ENCODE results near the gene CDK11A.
"Not testable (repeated sequence)": the region's sequence is repeated elsewhere in the genome, so short reads cannot be mapped to it uniquely, and the experiment has no call there.

CDK11A gene

GRCh38 chr1:1721201-1721600 is 3.0 kb downstream of the CDK11A start:
- no peak for DNase-seq

DNA sequence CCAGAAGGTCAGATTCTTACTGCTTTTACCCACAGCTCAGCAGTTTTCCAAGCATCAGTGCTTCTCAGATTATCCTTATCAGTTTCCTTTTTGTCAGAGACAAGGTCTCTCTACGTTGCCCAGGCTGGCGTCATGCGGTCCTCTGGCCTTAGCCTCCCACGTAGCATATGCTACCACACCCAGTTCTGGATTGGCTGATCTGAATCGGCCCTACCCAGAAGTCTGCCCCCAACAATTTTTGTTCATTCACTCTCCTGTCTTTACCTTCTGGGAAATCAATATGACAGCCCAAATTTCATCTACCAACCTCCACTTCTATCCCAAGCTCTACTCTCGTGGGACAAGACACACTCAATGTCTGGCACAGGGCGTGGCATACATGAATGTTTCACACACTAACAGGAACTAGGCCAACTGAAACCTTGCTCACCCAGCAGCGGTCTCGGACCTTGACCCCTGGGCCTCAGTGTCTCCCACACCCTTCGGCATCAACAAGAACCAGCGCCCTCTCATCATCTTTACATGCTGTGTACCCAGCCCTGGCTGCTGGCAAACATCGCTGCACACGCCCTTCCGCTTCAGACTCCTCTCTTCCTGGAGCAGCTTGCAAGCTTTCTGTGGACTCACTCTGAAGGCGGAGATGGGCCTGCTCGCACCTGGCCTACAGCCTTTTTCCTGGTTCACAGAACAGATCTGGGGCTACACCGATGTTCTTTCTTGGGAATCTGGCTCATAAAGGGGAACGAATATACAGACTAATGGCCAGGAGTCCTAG is 8.9 kb downstream of the CDK11A start:
- DNase-seq: not testable (repeated sequence)

GRCh38 chr1:1707897-1708296 is 16.3 kb downstream of the CDK11A start:
- not testable (repeated sequence) for DNase-seq

GRCh38 chr1:1707241-1707640 is 16.9 kb downstream of the CDK11A start:
- not testable (repeated sequence) for DNase-seq

DNA sequence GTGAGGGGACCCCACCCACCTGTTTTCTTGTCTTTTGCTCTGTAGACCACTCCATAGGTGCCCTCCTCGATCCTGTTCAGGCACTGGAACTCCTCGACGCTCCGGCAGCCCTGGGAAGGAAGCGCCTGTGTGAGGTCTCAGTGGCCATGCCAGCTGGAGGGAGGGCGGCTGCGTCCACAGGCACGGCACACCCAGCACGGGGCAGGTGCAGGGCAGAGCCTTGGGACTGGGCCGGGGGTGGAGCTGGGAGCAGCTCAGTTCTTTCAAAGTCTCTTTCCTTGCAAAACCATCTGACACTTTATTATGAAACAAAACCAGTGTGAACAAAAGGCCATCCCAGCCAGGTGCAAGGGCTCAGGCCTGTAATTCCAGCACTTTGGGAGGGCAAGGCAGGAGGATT is 18.5 kb downstream of the CDK11A start:
- DNase-seq: not testable (repeated sequence)

DNA sequence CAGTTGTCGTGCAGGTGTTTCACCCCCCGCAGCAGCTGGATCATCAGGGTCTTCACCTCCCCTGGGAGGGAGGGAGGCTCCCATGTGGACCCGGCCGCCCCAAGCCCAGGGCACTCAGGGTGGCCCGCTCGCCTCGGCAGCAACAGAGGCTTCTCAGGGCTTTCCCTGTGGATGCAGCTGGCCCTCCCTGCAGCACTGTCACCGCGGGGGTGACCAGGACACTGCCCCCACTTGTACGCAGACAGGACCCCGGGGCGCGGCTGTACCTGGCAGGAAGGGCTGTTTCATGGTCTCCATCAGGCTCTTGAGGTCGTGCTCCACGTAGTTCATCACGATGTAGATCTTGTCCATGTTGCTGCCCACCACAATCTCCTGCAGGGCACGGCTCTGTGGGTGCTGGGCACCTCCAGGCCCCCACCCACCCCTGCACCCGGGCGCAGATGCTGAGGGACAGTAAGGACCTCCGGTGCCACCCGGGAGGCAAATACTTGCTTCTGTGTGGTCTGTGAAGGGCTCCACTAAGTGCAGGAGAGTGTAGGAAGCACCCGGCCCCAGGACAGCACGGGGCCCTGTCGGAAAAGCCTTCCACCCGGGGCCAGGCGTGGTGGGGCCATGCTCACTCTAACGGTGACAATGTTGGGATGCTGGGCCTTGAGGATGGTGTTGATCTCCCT is 19.7 kb downstream of the CDK11A start:
- DNase-seq: not testable (repeated sequence)

DNA sequence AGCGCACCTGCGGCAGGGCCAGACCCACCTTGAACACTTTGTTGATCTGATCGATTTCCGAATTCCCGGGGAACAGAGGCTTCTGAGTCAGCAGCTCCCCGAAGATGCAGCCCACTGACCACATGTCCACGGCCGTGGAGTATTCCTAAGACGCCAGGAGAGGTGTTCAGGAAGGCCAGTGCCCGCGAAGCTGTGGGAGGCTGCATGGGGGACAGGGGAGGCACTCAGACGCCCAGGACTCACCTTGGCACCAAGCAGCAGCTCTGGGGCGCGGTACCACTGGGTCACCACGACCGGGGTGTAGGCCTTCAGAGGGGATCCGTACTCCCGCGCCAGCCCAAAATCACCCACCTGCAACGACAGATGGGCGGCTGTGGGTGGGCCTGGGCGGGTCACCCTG is 20.4 kb downstream of the CDK11A start:
- DNase-seq: no peak

DNA sequence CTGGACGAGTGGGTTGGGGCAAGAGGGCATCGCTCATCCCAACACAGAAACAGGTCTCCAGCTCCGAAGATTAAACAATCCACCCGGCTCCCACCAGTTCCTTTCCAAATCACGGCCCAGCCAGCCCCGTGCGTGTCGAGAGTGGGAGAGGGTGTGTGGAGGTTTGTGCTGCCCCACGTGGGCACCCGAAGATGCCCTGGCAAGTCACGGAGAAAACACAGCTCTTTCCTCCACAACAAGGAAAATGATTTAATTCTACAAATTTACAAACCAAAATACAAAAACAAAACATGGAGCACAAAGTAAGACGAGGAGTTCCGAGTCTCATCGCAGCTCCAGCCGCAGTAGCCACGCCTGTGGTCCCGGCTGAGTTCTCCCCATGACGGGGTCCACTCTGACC is 21.7 kb downstream of the CDK11A start:
- DNase-seq: not testable (repeated sequence)

DNA sequence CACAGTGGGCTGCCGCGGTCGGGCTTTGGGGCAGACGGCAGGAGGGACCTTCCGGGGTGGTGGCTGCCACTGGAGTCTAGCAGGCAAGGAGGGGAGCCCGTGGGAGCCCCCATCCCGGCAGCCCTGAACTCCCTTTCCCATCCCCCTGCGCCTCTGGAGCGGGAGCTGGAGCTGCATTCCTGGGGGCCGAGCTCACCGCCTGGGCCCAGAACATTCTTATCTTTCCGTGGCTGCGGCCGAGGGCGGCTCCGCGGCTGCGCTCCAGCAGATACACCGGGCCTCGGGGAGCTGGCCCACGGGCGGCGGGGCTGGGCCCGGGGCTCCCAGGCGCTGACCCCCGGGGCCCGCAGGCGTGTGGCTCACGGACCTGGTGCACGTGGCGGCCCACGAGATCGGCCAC is 23.6 kb downstream of the CDK11A start:
- DNase-seq: not testable (repeated sequence)

DNA sequence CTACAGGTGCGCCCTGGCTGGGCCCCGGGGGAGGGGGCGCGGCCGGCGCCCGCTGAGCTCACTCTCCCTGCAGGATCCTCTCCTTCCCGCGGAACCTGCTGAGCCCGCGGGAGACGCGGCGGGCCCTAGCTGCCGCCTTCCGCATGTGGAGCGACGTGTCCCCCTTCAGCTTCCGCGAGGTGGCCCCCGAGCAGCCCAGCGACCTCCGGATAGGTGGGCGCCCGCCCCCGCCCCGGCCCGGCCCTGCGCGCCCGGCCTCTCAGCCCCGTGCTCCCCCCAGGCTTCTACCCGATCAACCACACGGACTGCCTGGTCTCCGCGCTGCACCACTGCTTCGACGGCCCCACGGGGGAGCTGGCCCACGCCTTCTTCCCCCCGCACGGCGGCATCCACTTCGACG is 24.1 kb downstream of the CDK11A start:
- DNase-seq: not testable (repeated sequence)

- DNase-seq: not testable (repeated sequence)
Observed at GRCh38 chr1:1699061-1699460, 25.1 kb downstream of the CDK11A start.

GRCh38 chr1:1697358-1698183 is 26.6 kb downstream of the CDK11A start:
- not testable (repeated sequence) for DNase-seq

- not testable (repeated sequence) for DNase-seq
Observed at GRCh38 chr1:1696431-1697357, 27.5 kb downstream of the CDK11A start.

- peak; percentile 74 to 75 for DNase-seq
Observed at GRCh38 chr1:1692714-1693647, 31.2 kb downstream of the CDK11A start, which contains the start of gene SLC35E2B. SLC35E2B (minus strand) TSS chr1:1692795; CDS start chr1:1676699, 16,096 bp downstream.

GRCh38 chr1:1692324-1692713 is 31.8 kb downstream of the CDK11A start:
- DNase-seq: peak; percentile 37 to 46

DNA sequence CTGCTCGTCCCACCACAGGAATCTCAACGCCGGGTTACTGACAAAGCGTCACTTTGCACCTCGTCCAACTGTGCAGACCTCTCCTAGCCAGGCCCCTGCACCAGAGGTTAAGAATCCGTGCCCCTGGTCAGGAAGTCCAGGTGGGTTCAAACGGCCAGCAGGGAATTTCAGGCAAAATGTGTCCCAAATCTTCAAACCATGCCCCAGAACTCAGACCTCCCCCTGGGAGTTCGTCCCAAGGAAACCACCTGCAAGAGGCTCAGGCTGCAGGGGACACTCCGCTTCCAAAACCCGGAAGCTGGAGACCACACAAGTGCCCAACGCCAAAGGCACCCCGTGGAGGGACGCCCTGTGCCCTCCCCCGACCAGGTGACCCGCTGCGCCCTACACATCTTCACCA is 32.7 kb downstream of the CDK11A start:
- not testable (repeated sequence) for DNase-seq

DNA sequence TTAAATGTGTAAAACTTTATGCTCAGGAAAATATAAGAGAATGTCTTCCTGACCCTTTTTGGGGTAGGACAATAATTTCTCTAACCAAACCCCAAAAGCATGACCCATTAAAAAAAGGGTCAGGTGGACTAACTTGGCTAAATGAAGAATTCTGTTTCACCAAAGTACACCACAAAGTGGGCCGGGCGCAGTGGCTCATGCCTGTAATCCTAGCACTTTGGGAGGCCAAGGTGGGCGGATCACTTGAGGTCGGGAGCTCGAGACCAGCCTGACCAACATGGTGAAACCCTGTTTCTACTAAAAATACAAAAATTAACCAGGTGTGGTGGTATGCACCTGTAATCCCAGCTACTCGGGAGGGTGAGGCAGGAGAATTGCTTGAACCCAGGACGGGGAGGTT is 34.6 kb downstream of the CDK11A start:
- DNase-seq: peak in 1 of 2 experiments; percentile 0

DNA sequence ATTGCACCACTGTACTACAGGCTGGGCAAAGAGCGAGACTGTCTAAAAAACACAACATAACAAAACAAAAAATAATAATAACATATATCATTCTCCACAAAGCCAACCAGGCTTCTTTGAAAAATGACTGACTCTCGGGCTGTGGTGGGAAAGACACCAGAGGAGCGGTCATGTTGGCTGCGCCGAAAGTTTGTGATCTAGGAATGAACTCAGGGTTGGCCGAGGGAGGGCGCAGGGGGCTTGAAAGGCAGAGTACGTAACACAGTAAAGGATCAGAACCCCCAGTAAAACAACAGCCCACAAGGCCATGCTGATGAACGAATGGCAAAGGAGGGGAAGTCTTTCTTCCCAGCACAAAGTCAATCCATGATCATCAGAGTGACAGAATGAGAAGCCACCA is 36.3 kb downstream of the CDK11A start:
- DNase-seq: no peak

DNA sequence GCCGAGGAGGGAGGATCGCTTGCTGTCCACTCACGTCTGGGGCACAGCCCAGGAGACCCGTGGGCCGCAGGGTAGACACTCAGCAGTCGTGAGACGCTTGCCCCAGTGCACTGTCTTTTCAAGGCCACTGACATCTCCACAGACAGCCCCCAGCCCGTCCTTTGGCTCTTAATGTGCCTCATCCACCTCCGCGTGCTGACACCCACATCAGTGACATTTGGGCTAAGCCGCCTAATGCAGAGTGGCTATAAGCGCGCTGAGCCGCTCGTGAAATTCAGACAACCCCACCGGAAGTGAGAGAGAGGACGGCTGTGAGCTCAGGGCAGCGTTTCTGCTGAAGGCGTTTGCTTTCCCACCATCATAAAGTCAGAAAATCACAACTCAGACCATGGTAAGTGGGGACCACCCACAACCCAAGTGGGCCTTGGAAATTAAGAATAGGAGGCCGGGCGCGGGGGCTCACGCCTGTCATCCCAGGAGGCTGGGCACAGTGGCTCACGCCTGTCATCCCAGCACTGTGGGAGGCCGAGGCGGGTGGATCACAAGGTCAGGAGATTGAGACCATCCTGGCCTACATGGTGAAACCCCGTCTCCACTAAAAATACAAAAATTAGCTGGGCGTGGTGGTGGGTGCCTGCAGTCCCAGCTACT is 40.0 kb downstream of the CDK11A start:
- DNase-seq: no peak
